Ovary (tissue), 9 donors: ENCODE data around the gene PSTPIP1. TPM values are rescaled to one million over a fixed set of nuclear protein-coding genes. Genes with fewer than 3 reads are reported as not detected.

ENCODE experiments used
- DNase-seq, 5 donors: peaks; one replicate each; pipeline ENCODE4 v3.0.0-alpha.2; 2019 to 2020
- H3K27ac ChIP-seq, 2 donors: fragments of 200-600 bp; one replicate each; pipeline versions ENCODE4 v1.5.1 to v1.8.0; 2019 to 2022
- H3K27me3 ChIP-seq: fragments of 200-600 bp; one replicate; pipeline ENCODE4 v1.8.0; 2022
- H3K36me3 ChIP-seq: fragments of 200-600 bp; sonication (generic); one replicate; pipeline ENCODE4 v1.5.1; 2019
- H3K4me1 ChIP-seq: one replicate; pipeline ENCODE4 v1.8.1; 2013; ENCODE audit warnings: mild to moderate bottlenecking, moderate library complexity; ENCODE audit not compliant: insufficient read depth
- H3K4me3 ChIP-seq: fragments of 200-600 bp; sonication (generic); one replicate; pipeline ENCODE4 v1.5.1; 2017
- H3K9me3 ChIP-seq, 2 donors: fragments of 200-600 bp in 1 of 2; sonication (generic) in 1 of 2; one replicate each; pipeline versions ENCODE4 v1.5.1 to v1.8.1; 2013 to 2019; ENCODE audit warnings: mild to moderate bottlenecking in 1 of 2, moderate library complexity in 1 of 2
- CTCF ChIP-seq, 3 donors: fragments of 450-650 bp in 2 of 3; fragments of 200-600 bp in 1 of 3; IDR thresholded peaks; one replicate each; pipeline versions ENCODE4 v1.5.1 to v1.8.0; 2016 to 2022; ENCODE audit warnings: antibody characterized with exemption in 3 of 3, mild to moderate bottlenecking in 1 of 3
- EP300 ChIP-seq: sonication (generic); formaldehyde crosslinking; IDR thresholded peaks from one replicate; pipeline ENCODE4 v1.6.1; 2017; ENCODE audit warnings: antibody characterized with exemption
- POLR2A ChIP-seq: fragments of 450-650 bp; IDR thresholded peaks from one replicate; pipeline ENCODE4 v1.6.1; 2017; ENCODE audit warnings: antibody characterized with exemption, mild to moderate bottlenecking, moderate library complexity
- WGBS, 3 donors: extraction: QIAGEN DNeasy Blood & Tissue Kit in 1 of 3; methylation state at CpG; one replicate each; pipeline versions ENCODE4 v1.1.5 to v1.1.7; 2013 to 2017; 5-methylcytosine and 5-hydroxymethylcytosine counted together
- intact Hi-C, 4 donors: fragments of 100-400 bp; cut with DNase I; formaldehyde crosslinking; loops; one replicate each; pipeline versions ENCODE4 v1.11.0 to v1.15.1; 2022 to 2023
- polyA plus RNA-seq, 2 donors: library from polyadenylated mRNA; stranded (reverse); fragments of 200-250 nt in 1 of 2; fragments of 350-450 nt in 1 of 2; fragmentation: Illumina TruSeq in 1 of 2; extraction: RNeasy Lipid Tissue Mini Kit (QIAGEN cat#74804) in 1 of 2; gene quantifications; one replicate each; pipeline ENCODE4 v1.2.3, GENCODE V29; 2013 to 2014
- total RNA-seq, 7 donors: library from RNA; depleted of rRNA in 2 of 7; stranded (reverse); fragments of >200 nt in 2 of 7; fragmentation: NEBNext Ultra II Directional in 3 of 7; extraction: Animal tissue kit (Norgen Biotek cat#: 25700) in 3 of 7; gene quantifications; one replicate each; pipeline versions ENCODE4 v1.1.0 to v1.2.4, GENCODE V29; 2016 to 2023
- donor health status: DM: no; HTN: no; CAD: no; lungs with moderate emphysema.
- donor health status: DM: no; HTN: no; CAD: no.
- donor health status: Bipolar disorder and iron deficiency.
- donor health status: DM: yes; HTN: yes; CAD: no.
- donor health status: DM: no; HTN: no; CAD: no.
- donor health status: DM: yes; HTN: yes; CAD: no.

The PSTPIP1 gene
- total and polyA plus RNA-seq, 9 donors, result 1.4 to 10.9 (median 2.5) TPM

- DNase-seq, result peak in 2 of 5 donors; percentile 12 to 24
- Histone ChIP-seq H3K9me3 (no peaks in the 10 kb centered on the region), H3K4me3 (no peak overlapping the region), H3K27me3 (no peaks in the 10 kb centered on the region), H3K27ac (no peak overlapping the region), H3K36me3 (no peaks in the 10 kb centered on the region), H3K4me1 (no peaks in the 10 kb centered on the region)
- TF ChIP-seq CTCF (IDR thresholded peaks at IDR 0.05), result no peak
- no peak for TF ChIP-seq POLR2A
- no peak for TF ChIP-seq EP300
- intact Hi-C loops, result loop anchor here in 1 of 4 donors (10.0 kb wide), 1 partner anchor 67 kb away; no protein-coding TSS in a partner anchor
- 89 to 94% (median 93%) methylated on average over 11 to 12 of the region's 12 CpGs for WGBS, 3 donors
These were observed 42.7 kb downstream of the PSTPIP1 start for GRCh38 chr15:77037388-77038209.

- no peak for DNase-seq
- intact Hi-C loops, result loop anchor here in 1 of 4 donors (10.0 kb wide), 1 partner anchor 66 kb away; no protein-coding TSS in a partner anchor
- no peaks in the 10 kb centered on the region for H3K4me1 ChIP-seq
- H3K36me3 ChIP-seq, result no peaks in the 10 kb centered on the region
- H3K4me3 ChIP-seq, result no peak overlapping the region
- no peaks in the 10 kb centered on the region for H3K9me3 ChIP-seq
- 92 to 93% methylated on average over 10 of the region's 10 CpGs; no CpG with 5 or more reads in 1 of the 3 donors for WGBS, 3 donors
- H3K27me3 ChIP-seq, result no peaks in the 10 kb centered on the region
- no peak overlapping the region for H3K27ac ChIP-seq
- TF ChIP-seq POLR2A, result no peak
- TF ChIP-seq CTCF (IDR thresholded peaks at IDR 0.05), result no peak
- TF ChIP-seq EP300, result no peak
These were observed 43.6 kb downstream of the PSTPIP1 start for GRCh38 chr15:77038312-77039216.

GRCh38 chr15:77039217-77039533 lies 44.2 kb downstream of the PSTPIP1 start:
- intact Hi-C loops, result loop anchor here in 1 of 4 donors (10.0 kb wide), 1 partner anchor 66 kb away; no protein-coding TSS in a partner anchor
- no peaks in the 10 kb centered on the region for H3K9me3 ChIP-seq

More at GRCh38 chr15:77039217-77039533, 44.2 kb downstream of the PSTPIP1 start:
- Histone ChIP-seq H3K27me3 (no peaks in the 10 kb centered on the region), H3K36me3 (no peaks in the 10 kb centered on the region), H3K4me3 (no peak overlapping the region), H3K4me1 (no peaks in the 10 kb centered on the region), H3K27ac (no peak overlapping the region)
- TF ChIP-seq CTCF (IDR thresholded peaks at IDR 0.05) (no peak), EP300 (no peak), POLR2A (no peak)
- WGBS, 3 donors, result 72 to 74% methylated on average over 5 of the region's 5 CpGs; no CpG with 5 or more reads in 1 of the 3 donors
- DNase-seq, result no peak
